HL-60/S4 treated with phorbol 12-myristate 13-acetate at 8.2 ng/mL for 4 days and 3 days (cell line): ENCODE results near the gene PHF11.
"Not testable (repeated sequence)": the region's sequence is repeated elsewhere in the genome, so short reads cannot be mapped to it uniquely, and the experiment has no call there.

Source experiments
- in situ Hi-C: fragments of 300-500 bp; cut with MboI; formaldehyde crosslinking; loops from 2 replicates; pipeline ENCODE4 v1.15.0; 2022; ENCODE audit warnings: low sequenced_read_pairs

The PHF11 gene

GRCh38 chr13:49543656-49544055, 47.9 kb downstream of the PHF11 start:
- in situ Hi-C loops = no loop called here

- in situ Hi-C loops = no loop called here
Observed at GRCh38 chr13:49545661-49546060, 49.9 kb downstream of the PHF11 start.

GRCh38 chr13:49546561-49546960, 50.8 kb downstream of the PHF11 start:
- in situ Hi-C loops = no loop called here

GRCh38 chr13:49549289-49549688, 53.5 kb downstream of the PHF11 start:
- in situ Hi-C loops = no loop called here

- in situ Hi-C loops = no loop called here
Observed at GRCh38 chr13:49550942-49551644, 55.3 kb downstream of the PHF11 start.

GRCh38 chr13:49553888-49554287, 58.1 kb downstream of the PHF11 start:
- in situ Hi-C loops = no loop called here

- in situ Hi-C loops = no loop called here
Observed at GRCh38 chr13:49554387-49554786, 58.6 kb downstream of the PHF11 start.

GRCh38 chr13:49559006-49559405, 63.3 kb downstream of the PHF11 start:
- in situ Hi-C loops = no loop called here

- in situ Hi-C loops = no loop called here
Observed at GRCh38 chr13:49560270-49561061, 64.7 kb downstream of the PHF11 start.

GRCh38 chr13:49561062-49561410, 65.3 kb downstream of the PHF11 start:
- in situ Hi-C loops = no loop called here

- in situ Hi-C loops = no loop called here
Observed at GRCh38 chr13:49563516-49563915, 67.8 kb downstream of the PHF11 start.

- in situ Hi-C loops = not testable (repeated sequence)
Observed at GRCh38 chr13:49565461-49565860, 69.7 kb downstream of the PHF11 start.

GRCh38 chr13:49566461-49566860, 70.7 kb downstream of the PHF11 start:
- in situ Hi-C loops = no loop called here

- in situ Hi-C loops = no loop called here
Observed at GRCh38 chr13:49567491-49567890, 71.7 kb downstream of the PHF11 start.

GRCh38 chr13:49569993-49570689, 74.4 kb downstream of the PHF11 start:
- in situ Hi-C loops = no loop called here

GRCh38 chr13:49571299-49572240, 75.8 kb downstream of the PHF11 start:
- in situ Hi-C loops = no loop called here
